Measurements from ENCODE around the gene TTN. TPM values are rescaled to one million over a fixed set of nuclear protein-coding genes. Genes with fewer than 3 reads are reported as not detected.

The TTN gene
- polyA plus RNA-seq, 3 donors: under 0.01 to 0.12 (median 0.08) TPM

GRCh38 chr2:178783889-178784288 lies 23.3 kb downstream of the TTN start:
- Mint-ChIP-seq H3K27ac (no peak overlapping the region), H3K9me3 (no peaks in the 10 kb centered on the region), H3K4me3 (no peak overlapping the region), H3K36me3 (no peaks in the 10 kb centered on the region), H3K27me3 (ENCODE audit: low read depth in 3 of 3) (peaks cover 0 to 1% (median 0%) of the 10 kb centered on the region in 3 donors), H3K4me1 (no peaks in the 10 kb centered on the region)
- Histone ChIP-seq H3K4me3 (replicated peaks in 1 of 3; ENCODE audit: low read depth in 2 of 3, low read length in 3 of 3) (no peak overlapping the region), H3K9ac (ENCODE audit: insufficient read depth, low read length, poor library complexity, severe bottlenecking) (no peak overlapping the region), H3K9me3 (replicated peaks in 1 of 2; ENCODE audit: control insufficient read depth in 1 of 2, insufficient read depth in 1 of 2, low read length in 2 of 2) (no peaks in the 10 kb centered on the region), H3K36me3 (replicated peaks in 1 of 2; ENCODE audit: control insufficient read depth in 1 of 2, insufficient read depth in 2 of 2, low read length in 2 of 2) (no peaks in the 10 kb centered on the region), H3K27ac (ENCODE audit: low read depth in 1 of 2, low read length in 2 of 2) (no peak overlapping the region), H3K4me1 (ENCODE audit: control insufficient read depth in 1 of 2, insufficient read depth in 2 of 2, low read length in 2 of 2) (no peaks in the 10 kb centered on the region), H2AFZ (ENCODE audit: insufficient read depth, low read depth, low read length, poor library complexity, severe bottlenecking) (no peak overlapping the region), H4K20me1 (ENCODE audit: insufficient read depth, low read length) (no peaks in the 10 kb centered on the region), H3K4me2 (replicated peaks; ENCODE audit: extremely low read depth, low read length, poor library complexity, severe bottlenecking) (no peak overlapping the region), H3K27me3 (ENCODE audit: control insufficient read depth in 2 of 2, insufficient read depth in 2 of 2, low read length in 2 of 2) (no peaks in the 10 kb centered on the region), H3K79me2 (ENCODE audit: insufficient read depth, low read length) (no peaks in the 10 kb centered on the region)
- DNase-seq: no peak
- intact Hi-C loops (cut with micrococcal nuclease): no loop called here
- 100% methylated on average over 4 of the region's 10 CpGs for WGBS (ENCODE audit: insufficient coverage)
- no peak for TF ChIP-seq CTCF (IDR thresholded peaks at IDR 0.05)

GRCh38 chr2:178782236-178782635 lies 25.0 kb downstream of the TTN start:
- H3K36me3 ChIP-seq (replicated peaks in 1 of 2; ENCODE audit: control insufficient read depth in 1 of 2, insufficient read depth in 2 of 2, low read length in 2 of 2): no peaks in the 10 kb centered on the region
- no peaks in the 10 kb centered on the region for H3K9me3 Mint-ChIP-seq
- no peaks in the 10 kb centered on the region for H4K20me1 ChIP-seq (ENCODE audit: insufficient read depth, low read length)
- H2AFZ ChIP-seq (ENCODE audit: insufficient read depth, low read depth, low read length, poor library complexity, severe bottlenecking): no peak overlapping the region
- H3K9me3 ChIP-seq (replicated peaks in 1 of 2; ENCODE audit: control insufficient read depth in 1 of 2, insufficient read depth in 1 of 2, low read length in 2 of 2): no peaks in the 10 kb centered on the region
- no peak overlapping the region for H3K27ac ChIP-seq (ENCODE audit: low read depth in 1 of 2, low read length in 2 of 2)
- DNase-seq: no peak
- H3K79me2 ChIP-seq (ENCODE audit: insufficient read depth, low read length): no peaks in the 10 kb centered on the region
- H3K4me3 ChIP-seq (replicated peaks in 1 of 3; ENCODE audit: low read depth in 2 of 3, low read length in 3 of 3): no peak overlapping the region
- intact Hi-C loops (cut with micrococcal nuclease): no loop called here
- H3K27me3 ChIP-seq (ENCODE audit: control insufficient read depth in 2 of 2, insufficient read depth in 2 of 2, low read length in 2 of 2): no peaks in the 10 kb centered on the region
- no peak overlapping the region for H3K4me3 Mint-ChIP-seq
- 100% methylated on average over 2 of the region's 7 CpGs for WGBS (ENCODE audit: insufficient coverage)
- no peak overlapping the region for H3K9ac ChIP-seq (ENCODE audit: insufficient read depth, low read length, poor library complexity, severe bottlenecking)
- no peak for TF ChIP-seq CTCF (IDR thresholded peaks at IDR 0.05)
- no peaks in the 10 kb centered on the region for H3K4me1 Mint-ChIP-seq
- H3K4me2 ChIP-seq (replicated peaks; ENCODE audit: extremely low read depth, low read length, poor library complexity, severe bottlenecking): no peak overlapping the region
- H3K27ac Mint-ChIP-seq: no peak overlapping the region
- H3K36me3 Mint-ChIP-seq: no peaks in the 10 kb centered on the region
- H3K27me3 Mint-ChIP-seq (ENCODE audit: low read depth in 3 of 3): peaks cover 0 to 1% (median 0%) of the 10 kb centered on the region in 3 donors
- H3K4me1 ChIP-seq (ENCODE audit: control insufficient read depth in 1 of 2, insufficient read depth in 2 of 2, low read length in 2 of 2): no peaks in the 10 kb centered on the region

All from CD14-positive monocyte (primary cell).